K562 (cell line): Measurements from ENCODE around the gene PLA2G4C. TPM values are rescaled to one million over a fixed set of nuclear protein-coding genes. Genes with fewer than 3 reads are reported as not detected.

Source experiments
- ATAC-seq: fragments of 200-7000 bp; cut with Tn5 transposase; 3 replicates; pipeline ENCODE4 v1.9.1; 2020; ENCODE audit warnings: moderate library complexity
- BruUV-seq: library from RNA; stranded (reverse); fragments of 400-500 nt; replicated peaks from 2 replicates; lab custom pipeline; 2021; lab: Mats Ljungman, UMichigan
- CTCF ChIA-PET: fragments of 300-600 bp; formaldehyde crosslinking; extraction: SDS; loops from one replicate; lab custom pipeline; 2021; ENCODE audit warnings: low intra/inter-chr PET ratio; lab: Yijun Ruan, JAX
- POLR2A ChIA-PET: fragments of 300-600, 350-650 bp; sonication (Branson Sonifier 250); formaldehyde crosslinking; extraction: SDS; loops from one replicate; lab custom pipeline; 2021; ENCODE audit warnings: antibody characterized with exemption, inconsistent platforms; lab: Yijun Ruan, JAX
- DNase-seq, 4 experiments: peaks; one replicate each; pipeline versions ENCODE4 v3.0.0 to v3.0.0-alpha.2; 2011 to 2018; ENCODE audit warnings: low spot score in 3 of 4, mixed read lengths in 3 of 4; ENCODE audit errors: extremely low read depth in 1 of 4
- FAIRE-seq: peaks from 2 replicates; lab custom pipeline; 2011; peaks lifted over from hg19 to GRCh38; lab: Jason Lieb, UNC
- H2AFZ ChIP-seq: 2 replicates; pipeline ENCODE4 v1.6.0; 2011; ENCODE audit warnings: low read depth, low read length, control low read depth, inconsistent platforms
- H3K27ac ChIP-seq: fragments of 200-600 bp; 3 replicates; pipeline ENCODE4 v1.8.0; 2011; ENCODE audit warnings: low read depth, mild to moderate bottlenecking, control low read depth, inconsistent platforms, low read length, moderate library complexity, mixed read lengths; ENCODE audit errors: extremely low read depth
- H3K27me3 ChIP-seq, 2 experiments: fragments of 300-600 bp in 1 of 2; 2 replicates in 1 of 2; 3 replicates in 1 of 2; pipeline versions ENCODE4 v1.6.0 to v1.8.0; 2011; ENCODE audit warnings: inconsistent platforms in 2 of 2, low read length in 2 of 2, mild to moderate bottlenecking in 1 of 2, mixed read lengths in 1 of 2, moderate library complexity in 1 of 2; ENCODE audit not compliant: control insufficient read depth in 2 of 2, insufficient read depth in 2 of 2
- H3K36me3 ChIP-seq: fragments of 300-600 bp; 3 replicates; pipeline ENCODE4 v1.8.0; 2011; ENCODE audit warnings: mild to moderate bottlenecking, low read length, inconsistent platforms; ENCODE audit not compliant: control insufficient read depth, insufficient read depth
- H3K4me1 ChIP-seq, 2 experiments: fragments of 200-600 bp in 1 of 2; replicated peaks in 1 of 2; 2 replicates in 1 of 2; 3 replicates in 1 of 2; pipeline versions ENCODE4 v1.5.1 to v1.8.0; 2011; ENCODE audit warnings: inconsistent platforms in 2 of 2, low read length in 2 of 2, mild to moderate bottlenecking in 1 of 2, mixed read lengths in 1 of 2, moderate library complexity in 1 of 2; ENCODE audit not compliant: control insufficient read depth in 2 of 2, insufficient read depth in 2 of 2
- H3K4me2 ChIP-seq: 2 replicates; pipeline ENCODE4 v1.6.1; 2011; ENCODE audit warnings: low read length, control low read depth, inconsistent platforms, mixed read lengths; ENCODE audit not compliant: insufficient read depth
- H3K4me3 ChIP-seq: fragments of 200-600 bp; sonication (generic), shearing (Covaris generic); 2 replicates; pipeline ENCODE4 v1.5.1; 2016; ENCODE audit warnings: control low read depth, inconsistent platforms
- H3K79me2 ChIP-seq: fragments of 200-600 bp; 3 replicates; pipeline ENCODE4 v1.8.0; 2011; ENCODE audit warnings: low read length, inconsistent platforms; ENCODE audit not compliant: control insufficient read depth, insufficient read depth
- H3K9ac ChIP-seq, 2 experiments: 2 replicates each; pipeline versions ENCODE4 v1.6.0 to v1.6.1; 2011; ENCODE audit warnings: low read depth in 2 of 2, low read length in 2 of 2, control low read depth in 1 of 2, inconsistent platforms in 1 of 2, mild to moderate bottlenecking in 1 of 2, mixed read lengths in 1 of 2; ENCODE audit not compliant: insufficient read depth in 1 of 2
- H3K9me1 ChIP-seq: one replicate; pipeline ENCODE4 v1.6.0; 2011; ENCODE audit warnings: inconsistent platforms, mild to moderate bottlenecking, low read length, moderate library complexity; ENCODE audit not compliant: control insufficient read depth, insufficient read depth
- H3K9me3 ChIP-seq: replicated peaks from 2 replicates; pipeline ENCODE4 v1.5.1; 2011; ENCODE audit warnings: low read depth, low read length, inconsistent platforms; ENCODE audit not compliant: control insufficient read depth, insufficient read depth
- H4K20me1 ChIP-seq: replicated peaks from 2 replicates; pipeline ENCODE4 v1.6.1; 2011; ENCODE audit warnings: low read length, inconsistent platforms, mixed read lengths; ENCODE audit not compliant: control insufficient read depth, insufficient read depth
- DPF2 ChIP-seq: fragments of 450-650 bp; IDR thresholded peaks from 2 replicates; pipeline ENCODE4 v1.6.1; 2016
- KDM5B ChIP-seq: fragments of 200-600 bp; sonication (generic); IDR thresholded peaks from 2 replicates; pipeline ENCODE4 v1.6.1; 2012; ENCODE audit warnings: low read depth, mild to moderate bottlenecking, moderate library complexity, low read length, control low read depth, inconsistent platforms; ENCODE audit not compliant: insufficient replicate concordance
- POLR2G ChIP-seq: fragments of 200-400 bp; formaldehyde crosslinking; IDR thresholded peaks from 2 replicates; pipeline ENCODE4 v1.6.1; 2017; ENCODE audit warnings: low read depth, mild to moderate bottlenecking, antibody characterized with exemption, low read length, moderate library complexity
- ZNF586 ChIP-seq: fragments of 450-650 bp; formaldehyde crosslinking; conservative IDR thresholded peaks from 2 replicates; pipeline ENCODE4 v1.4.0; 2020; ENCODE audit warnings: mild to moderate bottlenecking, moderate library complexity
- WGBS: fragments of 100-300 bp; shearing (Covaris generic); methylation state at CpG from one replicate; pipeline ENCODE4 v1.1.6; 2016; ENCODE audit warnings: low coverage, mixed read lengths; ENCODE audit not compliant: insufficient coverage; ENCODE audit errors: missing lambda C conversion rate; 5-methylcytosine and 5-hydroxymethylcytosine counted together
- in situ Hi-C: fragments of 300-500 bp; cut with MboI; formaldehyde crosslinking; loops from 4 replicates; pipeline ENCODE4 v1.15.0; 2018; ENCODE audit warnings: inconsistent platforms, mixed read lengths
- intact Hi-C: fragments of 100-400 bp; cut with micrococcal nuclease; formaldehyde crosslinking; loops from 2 replicates; pipeline ENCODE4 v1.14.2; 2022
- polyA plus RNA-seq, 8 experiments: library from polyadenylated mRNA; depleted of rRNA in 4 of 8; stranded (reverse) in 5 of 8; unstranded in 3 of 8; fragments of >200 nt; fragmentation: Nextera tagmentation in 2 of 8; fragmentation: Illumina TruSeq in 1 of 8; extraction: Ambion mirVana in 2 of 8; extraction: Trizol in 1 of 8; gene quantifications; 2 replicates each; pipeline versions ENCODE4 v1.2.1 to v1.2.3, GENCODE V29; 2011 to 2014; ENCODE audit warnings: inconsistent platforms in 1 of 8, missing spikeins in 1 of 8
- total RNA-seq, 7 experiments: library from RNA; depleted of rRNA in 6 of 7; stranded (reverse); fragments of >200 nt in 6 of 7; fragmentation: Illumina TruSeq in 2 of 7; extraction: Trizol in 2 of 7; gene quantifications; 2 replicates each; pipeline versions ENCODE4 v1.2.1 to v1.2.3, GENCODE V29; 2011 to 2021; ENCODE audit warnings: low replicate concordance in 1 of 7
- TF ChIP-seq, protein P1 (sequence below), 2 experiments: fragments of 450-650 bp in 1 of 2; sonication (generic) in 1 of 2; formaldehyde crosslinking; conservative IDR thresholded peaks; 2 replicates each; pipeline versions ENCODE4 v1.4.0 to v1.8.1; 2020 to 2022; ENCODE audit warnings: mild to moderate bottlenecking in 1 of 2, missing genetic modification reagents in 1 of 2

The PLA2G4C gene
- total and polyA plus RNA-seq, 9 of the 15 experiments (the other 6 are each of a cell fraction or from before 2014, with no cell fraction given), result 0.27 to 0.35 (median 0.35) TPM; not detected in 6

DNA sequence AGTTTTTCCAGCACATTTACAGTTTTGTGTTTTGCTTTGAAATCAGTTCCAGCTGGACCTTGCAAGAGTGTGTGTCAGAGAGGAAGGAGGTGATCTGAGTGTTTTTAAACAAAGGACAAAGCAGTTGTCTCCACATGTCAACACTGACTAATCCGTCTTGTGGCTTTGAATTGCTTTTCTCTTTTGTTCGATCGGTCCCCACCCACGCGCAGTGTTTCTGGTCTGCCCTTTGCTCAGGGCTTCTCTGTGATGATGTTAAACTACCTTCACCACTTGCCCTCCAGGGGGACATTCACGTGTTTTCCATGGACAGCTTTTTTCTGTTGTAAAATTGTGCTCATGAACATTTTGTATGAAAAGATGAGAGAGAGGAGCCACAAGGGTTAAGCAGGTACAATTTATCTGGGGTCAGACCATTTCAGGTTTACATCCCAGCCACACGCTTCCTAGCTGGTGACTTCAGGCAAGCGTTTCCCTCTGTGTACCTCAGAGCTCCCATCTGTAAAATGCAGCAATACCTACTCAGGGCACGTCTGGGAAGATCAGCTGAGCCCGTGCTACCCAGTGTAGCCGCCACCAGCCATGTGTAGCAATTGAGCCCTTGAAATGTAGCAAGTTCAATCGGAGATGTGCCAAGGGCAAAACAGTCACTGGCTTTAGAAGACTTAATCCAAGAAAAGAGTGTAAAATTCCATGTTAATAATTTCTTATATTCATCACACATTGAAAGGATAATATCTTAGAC is 13.5 kb upstream of the PLA2G4C start:
- intact Hi-C loops, result no loop called here
- Histone ChIP-seq H2AFZ (no peak overlapping the region), H3K4me2 (no peak overlapping the region), H3K79me2 (no peaks in the 10 kb centered on the region), H3K36me3 (peaks cover 89% of the 10 kb centered on the region), H3K4me1 (peaks cover 3 to 7% of the 10 kb centered on the region in 2 experiments; a peak in 2 of 5 replicates), H3K27ac (no peak overlapping the region), H3K9me3 (no peaks in the 10 kb centered on the region), H4K20me1 (no peaks in the 10 kb centered on the region), H3K9me1 (no peaks in the 10 kb centered on the region), H3K4me3 (no peak overlapping the region), H3K27me3 (no peaks in the 10 kb centered on the region), H3K9ac (no peak overlapping the region)
- in situ Hi-C loops, result loop anchor here (25.0 kb wide), 1 partner anchor 1988 kb away; no protein-coding TSS in a partner anchor
- FAIRE-seq (no peak), DNase-seq (no peak), ATAC-seq (no peak)
- ChIA-PET CTCF (no interaction called here), POLR2A (interaction anchor here (2.3 kb wide), 1 partner anchor 13 kb away, joined by 8 read pairs; the partner anchor contains the start of gene PLA2G4C)
- 89% methylated on average over 12 of the region's 12 CpGs for WGBS
- TSS peak; percentile 23 for BruUV-seq
- TF ChIP-seq DPF2, result no peak

DNA sequence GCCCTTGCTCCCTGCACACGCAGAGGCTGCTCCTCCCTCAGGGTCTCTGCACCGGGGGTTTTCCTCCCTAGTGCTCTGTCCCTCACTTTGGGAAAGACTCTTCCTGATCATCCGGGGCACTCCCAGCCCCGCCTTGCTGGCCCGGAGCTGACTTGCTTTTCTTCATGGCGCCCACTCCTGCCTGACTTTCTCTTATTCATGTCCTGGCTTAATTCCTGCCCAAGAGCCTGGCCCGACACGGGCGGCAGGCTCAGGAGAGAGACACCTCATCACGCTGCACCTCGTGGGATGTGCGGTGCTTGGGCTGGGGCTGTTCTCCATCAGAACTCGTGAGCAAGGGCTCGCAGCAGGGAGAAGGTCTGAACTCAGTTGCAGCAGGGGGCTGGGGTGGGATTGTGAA is 11.8 kb upstream of the PLA2G4C start:
- no peaks in the 10 kb centered on the region for H3K9me3 ChIP-seq
- intact Hi-C loops, result no loop called here
- POLR2A ChIA-PET, result no interaction called here

More for the DNA sequence above, 11.8 kb upstream of the PLA2G4C start:
- Histone ChIP-seq H4K20me1 (no peaks in the 10 kb centered on the region), H3K4me1 (peaks cover 3 to 12% of the 10 kb centered on the region in 2 experiments; a peak in 3 of 5 replicates), H3K9me1 (peaks cover 2% of the 10 kb centered on the region), H3K27ac (no peak overlapping the region), H3K9ac (0 out of 4 replicates have a peak overlapping the region, but pooled peaks of 1 of the 2 experiments have one; percentile 54), H3K36me3 (peaks cover 90% of the 10 kb centered on the region), H3K27me3 (no peaks in the 10 kb centered on the region), H3K4me3 (no peak overlapping the region), H3K79me2 (no peaks in the 10 kb centered on the region), H3K4me2 (no peak overlapping the region), H2AFZ (no peak overlapping the region)
- DNase-seq (no peak), ATAC-seq (no peak), FAIRE-seq (no peak)
- CTCF ChIA-PET, result no interaction called here
- BruUV-seq, result no TSS peak
- in situ Hi-C loops, result loop anchor here (25.0 kb wide), 1 partner anchor 1990 kb away; no protein-coding TSS in a partner anchor
- 96% methylated on average over 14 of the region's 14 CpGs for WGBS
- TF ChIP-seq KDM5B (no peak), ZNF586 (CRISPR knock-in tag) (no peak), POLR2G (peak; percentile 32; the same call in 1 of the 2 replicates)
- TF ChIP-seq, protein P1, sequence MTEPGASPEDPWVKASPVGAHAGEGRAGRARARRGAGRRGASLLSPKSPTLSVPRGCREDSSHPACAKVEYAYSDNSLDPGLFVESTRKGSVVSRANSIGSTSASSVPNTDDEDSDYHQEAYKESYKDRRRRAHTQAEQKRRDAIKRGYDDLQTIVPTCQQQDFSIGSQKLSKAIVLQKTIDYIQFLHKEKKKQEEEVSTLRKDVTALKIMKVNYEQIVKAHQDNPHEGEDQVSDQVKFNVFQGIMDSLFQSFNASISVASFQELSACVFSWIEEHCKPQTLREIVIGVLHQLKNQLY (CRISPR knock-in tag; conservative IDR thresholded peaks at IDR 0.05), result no peak
